ENCODE results near the gene SENP2. TPM values are rescaled to one million over a fixed set of nuclear protein-coding genes. Genes with fewer than 3 reads are reported as not detected.
A peak's percentile ranks its signal among the peaks of the same experiment; 100 is the strongest.

The SENP2 gene
- total and polyA plus RNA-seq, 10 of the 15 experiments (the other 5 are each of a cell fraction or from before 2014, with no cell fraction given), result 9.0 to 42.7 (median 25.1) TPM

DNA sequence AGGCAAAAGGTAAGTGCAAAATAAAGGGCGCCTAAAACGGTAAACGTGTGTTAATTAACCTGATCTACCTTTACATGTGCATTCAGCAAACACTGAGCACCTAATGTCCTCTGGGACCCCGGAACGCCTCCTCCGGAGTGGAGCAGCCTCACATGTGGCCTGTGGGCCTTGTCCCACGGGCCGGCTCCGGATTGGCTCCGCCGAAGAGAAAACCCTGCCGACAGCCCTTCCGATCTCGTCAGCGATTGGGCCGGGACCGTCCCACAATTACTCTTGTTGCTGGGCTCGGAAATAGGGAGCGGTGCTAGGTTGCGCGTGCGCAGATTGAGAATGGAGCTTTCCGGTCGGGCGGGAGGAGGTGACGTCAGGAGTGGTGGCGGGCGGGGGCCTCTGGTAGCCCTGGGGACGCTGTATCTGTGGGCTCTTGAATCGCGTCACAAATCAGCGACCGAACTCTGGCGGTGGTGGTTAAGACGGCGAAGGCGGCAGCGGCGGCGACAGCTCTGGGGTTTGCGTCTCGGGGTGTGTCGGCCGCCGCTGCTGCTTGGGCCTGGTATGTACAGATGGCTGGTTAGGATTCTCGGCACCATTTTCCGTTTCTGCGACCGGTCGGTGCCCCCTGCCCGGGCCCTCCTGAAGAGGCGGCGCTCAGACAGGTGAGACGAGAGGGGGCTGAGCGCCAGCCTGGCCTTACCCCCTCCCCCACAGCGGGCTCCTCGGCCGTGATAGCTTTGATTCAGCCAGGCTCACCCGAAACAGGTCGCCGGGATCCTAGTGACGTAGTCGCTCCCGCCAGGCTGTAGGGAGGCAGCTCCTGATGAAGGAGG lies at the start of gene SENP2 (continued):
- TF ChIP-seq, protein P1, sequence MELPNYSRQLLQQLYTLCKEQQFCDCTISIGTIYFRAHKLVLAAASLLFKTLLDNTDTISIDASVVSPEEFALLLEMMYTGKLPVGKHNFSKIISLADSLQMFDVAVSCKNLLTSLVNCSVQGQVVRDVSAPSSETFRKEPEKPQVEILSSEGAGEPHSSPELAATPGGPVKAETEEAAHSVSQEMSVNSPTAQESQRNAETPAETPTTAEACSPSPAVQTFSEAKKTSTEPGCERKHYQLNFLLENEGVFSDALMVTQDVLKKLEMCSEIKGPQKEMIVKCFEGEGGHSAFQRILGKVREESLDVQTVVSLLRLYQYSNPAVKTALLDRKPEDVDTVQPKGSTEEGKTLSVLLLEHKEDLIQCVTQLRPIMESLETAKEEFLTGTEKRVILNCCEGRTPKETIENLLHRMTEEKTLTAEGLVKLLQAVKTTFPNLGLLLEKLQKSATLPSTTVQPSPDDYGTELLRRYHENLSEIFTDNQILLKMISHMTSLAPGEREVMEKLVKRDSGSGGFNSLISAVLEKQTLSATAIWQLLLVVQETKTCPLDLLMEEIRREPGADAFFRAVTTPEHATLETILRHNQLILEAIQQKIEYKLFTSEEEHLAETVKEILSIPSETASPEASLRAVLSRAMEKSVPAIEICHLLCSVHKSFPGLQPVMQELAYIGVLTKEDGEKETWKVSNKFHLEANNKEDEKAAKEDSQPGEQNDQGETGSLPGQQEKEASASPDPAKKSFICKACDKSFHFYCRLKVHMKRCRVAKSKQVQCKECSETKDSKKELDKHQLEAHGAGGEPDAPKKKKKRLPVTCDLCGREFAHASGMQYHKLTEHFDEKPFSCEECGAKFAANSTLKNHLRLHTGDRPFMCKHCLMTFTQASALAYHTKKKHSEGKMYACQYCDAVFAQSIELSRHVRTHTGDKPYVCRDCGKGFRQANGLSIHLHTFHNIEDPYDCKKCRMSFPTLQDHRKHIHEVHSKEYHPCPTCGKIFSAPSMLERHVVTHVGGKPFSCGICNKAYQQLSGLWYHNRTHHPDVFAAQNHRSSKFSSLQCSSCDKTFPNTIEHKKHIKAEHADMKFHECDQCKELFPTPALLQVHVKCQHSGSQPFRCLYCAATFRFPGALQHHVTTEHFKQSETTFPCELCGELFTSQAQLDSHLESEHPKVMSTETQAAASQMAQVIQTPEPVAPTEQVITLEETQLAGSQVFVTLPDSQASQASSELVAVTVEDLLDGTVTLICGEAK (IDR thresholded peaks at IDR 0.05; ENCODE audit: borderline replicate concordance), result peak; percentile 73; the same call in 1 of the 2 replicates
- TF ChIP-seq HDAC2 (IDR thresholded peaks at IDR 0.05) (no peak), PML (IDR thresholded peaks at IDR 0.05; ENCODE audit: low read length) (0 out of 2 replicates have a peak, but pooled peaks have one; percentile 22), CHD4 (IDR thresholded peaks at IDR 0.05) (no peak), RAD21 (IDR thresholded peaks at IDR 0.05; ENCODE audit: insufficient read depth, low read depth, low read length) (no peak), NR2C1 (IDR thresholded peaks at IDR 0.05) (no peak), NR2C2 (IDR thresholded peaks at IDR 0.05; ENCODE audit: borderline replicate concordance, control insufficient read depth, insufficient read length, low read depth) (no peak), LARP7 (IDR thresholded peaks at IDR 0.05) (peak; percentile 61; the same call in 1 of the 2 replicates), E4F1 (IDR thresholded peaks at IDR 0.05; ENCODE audit: borderline replicate concordance, partially characterized antibody) (no peak), SMAD5 (IDR thresholded peaks at IDR 0.05; ENCODE audit: low read depth) (no peak; the same call in 1 of the 2 replicates), NBN (IDR thresholded peaks at IDR 0.05) (peak; percentile 97), EP300 (IDR thresholded peaks at IDR 0.05; ENCODE audit: borderline replicate concordance in 1 of 2, control insufficient read depth in 1 of 2, low read depth in 2 of 2, low read length in 2 of 2) (peak in 1 of 2 experiments; percentile 59; a peak in 1 of 4 replicates), PRDM15 (CRISPR knock-in tag; IDR thresholded peaks at IDR 0.05) (no peak), TCF7 (IDR thresholded peaks at IDR 0.05; ENCODE audit: borderline replicate concordance) (no peak), SMARCA5 (IDR thresholded peaks at IDR 0.05) (no peak), NFIC (IDR thresholded peaks at IDR 0.05; ENCODE audit: low read depth, low read length) (no peak), EZH2 (IDR thresholded peaks at IDR 0.05; ENCODE audit: borderline replicate concordance, control insufficient read depth, low read depth, low read length) (no peak), STAT3 (IDR thresholded peaks at IDR 0.05; ENCODE audit: low read depth, low read length) (no peak), MTA2 (IDR thresholded peaks at IDR 0.05; ENCODE audit: low read depth) (no peak), MEF2A (IDR thresholded peaks at IDR 0.05; ENCODE audit: insufficient read depth, low read depth, low read length) (0 out of 2 replicates have a peak, but pooled peaks have one; percentile 27)

Measured in GM12878 (cell line).